NCI-H526 (cell line): ENCODE data around the gene NMNAT3.
"Not testable (repeated sequence)": the region's sequence is repeated elsewhere in the genome, so short reads cannot be mapped to it uniquely, and the experiment has no call there.

Experiments used
- DNase-seq, 2 experiments: peaks; one replicate each; lab custom pipeline; 2025; lab: John Stamatoyannopoulos, UW

NMNAT3 gene

GRCh38 chr3:139583651-139584050 lies 94.1 kb downstream of the NMNAT3 start:
- not testable (repeated sequence) for DNase-seq

- DNase-seq: no peak
Measured at GRCh38 chr3:139578783-139579182, 99.0 kb downstream of the NMNAT3 start.

GRCh38 chr3:139577909-139578308 lies 99.9 kb downstream of the NMNAT3 start:
- DNase-seq: no peak

DNA sequence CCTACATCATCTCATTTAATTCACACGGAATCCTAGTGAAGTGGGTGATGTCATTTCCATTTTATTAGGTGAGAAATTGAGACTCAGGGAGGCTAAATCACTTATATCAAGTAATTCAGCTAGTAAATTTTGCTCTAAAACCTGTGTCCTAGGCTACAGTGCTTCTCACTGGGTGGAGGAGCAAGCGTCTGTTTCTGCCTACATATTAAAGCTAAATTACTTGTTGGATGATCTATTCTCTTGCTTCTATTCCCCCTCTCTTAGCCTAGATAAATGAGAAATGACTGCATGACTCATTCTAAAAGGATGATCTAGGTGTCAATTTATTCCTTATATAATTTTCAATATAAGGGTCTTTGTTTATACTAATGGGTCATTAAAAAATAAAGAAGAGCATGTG lies 100.4 kb downstream of the NMNAT3 start:
- no peak for DNase-seq

- no peak for DNase-seq
Measured at GRCh38 chr3:139574026-139574947, 103.5 kb downstream of the NMNAT3 start.

- DNase-seq: no peak
Measured at GRCh38 chr3:139572847-139573672, 104.7 kb downstream of the NMNAT3 start.

DNA sequence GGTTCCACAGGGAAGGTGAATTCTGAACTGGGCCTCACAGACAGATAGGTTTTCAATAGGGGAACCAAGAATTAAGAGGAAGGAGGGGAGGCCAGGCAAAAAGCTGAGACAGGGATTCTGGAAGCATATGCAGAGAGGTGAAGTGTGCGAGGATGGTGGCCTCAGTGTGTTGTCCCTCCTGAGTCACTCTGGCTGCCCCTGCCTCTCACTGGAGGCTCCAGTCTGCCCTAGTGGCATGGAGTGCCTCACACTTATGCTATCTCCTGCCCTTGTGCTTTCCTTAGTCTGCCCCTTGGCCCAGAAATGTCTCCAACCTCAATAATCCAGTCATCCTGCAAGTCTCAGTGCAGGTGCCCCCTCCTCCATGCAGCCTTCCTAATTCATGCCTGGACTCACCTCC lies 106.1 kb downstream of the NMNAT3 start:
- no peak for DNase-seq

- peak; percentile 42 to 69 for DNase-seq
Measured at GRCh38 chr3:139564294-139564861, 113.4 kb downstream of the NMNAT3 start.

GRCh38 chr3:139561959-139562676 lies 115.7 kb downstream of the NMNAT3 start:
- DNase-seq: peak; percentile 43 to 83

DNA sequence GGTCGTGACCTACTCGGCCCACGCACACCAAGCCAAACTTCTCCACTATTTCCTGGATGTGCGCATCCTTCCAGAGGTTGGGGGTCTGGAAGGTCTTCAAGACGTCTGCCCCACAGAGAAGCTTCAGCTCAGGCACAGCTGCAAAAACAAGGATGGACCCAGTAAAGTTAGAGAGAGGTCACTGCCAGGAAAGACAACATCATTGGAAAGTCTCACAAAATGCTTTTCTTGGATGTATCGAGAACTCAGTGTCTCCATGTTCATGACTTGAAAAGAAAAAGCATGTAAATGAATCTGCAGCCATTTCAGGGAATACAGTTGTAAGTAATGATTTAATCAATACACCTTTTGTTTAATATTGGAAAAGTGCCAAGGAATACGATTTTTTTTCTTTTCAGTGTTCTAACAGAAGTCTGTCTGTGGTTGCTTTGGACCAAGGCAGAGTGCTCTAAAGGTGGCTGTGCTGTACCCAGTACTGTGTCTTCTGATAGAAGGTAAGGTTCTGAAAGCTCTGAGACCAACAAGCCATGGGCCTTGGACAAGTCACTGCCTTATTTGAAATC lies 116.4 kb downstream of the NMNAT3 start:
- DNase-seq: no peak

DNA sequence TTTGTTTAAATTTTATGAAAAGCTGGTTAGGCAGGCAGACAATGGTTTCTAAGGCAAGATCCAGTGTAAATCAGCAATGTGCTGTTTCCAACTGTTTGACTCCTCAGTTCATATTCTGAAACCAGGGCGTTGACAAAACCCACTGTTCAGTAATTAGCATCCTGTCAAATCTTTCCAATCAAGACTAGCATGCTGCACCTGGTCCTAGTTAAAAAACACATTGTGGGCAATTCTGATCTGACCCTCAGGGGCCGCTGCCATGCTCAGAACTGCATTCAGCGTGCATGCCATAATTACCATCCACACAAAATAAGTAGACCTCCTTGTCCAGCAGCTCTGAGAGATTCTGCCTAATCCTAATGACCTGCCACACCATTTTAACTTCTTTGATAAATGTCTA lies 117.4 kb downstream of the NMNAT3 start:
- no peak for DNase-seq

- peak; percentile 31 to 56 for DNase-seq
Measured at GRCh38 chr3:139559541-139559940, 118.2 kb downstream of the NMNAT3 start.

DNA sequence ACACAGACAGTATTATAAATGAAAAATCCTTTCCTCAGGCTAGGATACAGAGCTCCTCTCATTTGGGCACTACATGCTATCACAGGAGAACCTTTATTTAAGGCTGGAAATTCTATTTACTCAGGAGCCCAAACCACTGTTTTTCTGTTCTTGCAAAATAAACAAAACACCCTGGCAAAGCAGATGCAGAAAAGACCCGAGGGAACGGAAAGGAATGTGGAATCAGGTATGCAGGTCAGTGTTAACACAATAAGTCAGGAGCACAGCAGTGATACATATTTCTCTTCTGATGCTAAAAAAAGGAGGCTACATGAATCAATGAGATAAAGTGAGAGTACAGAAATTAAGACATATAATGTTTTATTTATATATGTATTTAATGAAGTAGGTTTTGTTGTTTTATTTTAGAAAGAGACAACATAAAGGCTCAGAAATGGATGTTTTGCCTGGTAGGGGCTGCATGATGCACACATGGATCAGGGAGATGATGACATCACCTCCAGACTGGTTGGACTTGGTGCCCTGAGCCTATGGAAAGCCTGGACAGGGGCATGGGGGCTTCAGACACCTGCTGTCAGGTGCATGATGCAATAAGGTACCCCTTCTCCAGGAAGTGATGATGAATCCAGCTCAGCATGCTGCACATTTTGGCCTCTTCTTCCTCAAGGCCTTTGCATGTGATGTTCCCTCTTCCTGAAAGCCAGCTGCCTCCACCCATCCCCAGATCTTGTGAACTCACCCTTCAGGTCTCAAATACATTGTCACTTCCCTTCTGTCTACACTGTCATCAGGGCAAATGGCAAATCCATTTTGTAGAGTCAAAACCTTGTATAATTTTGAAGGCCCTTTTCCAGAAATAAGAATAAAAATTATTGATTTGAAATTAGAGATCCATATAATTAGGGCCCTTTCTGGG lies 119.2 kb downstream of the NMNAT3 start:
- DNase-seq: no peak

- no peak for DNase-seq
Measured at GRCh38 chr3:139557041-139557440, 120.7 kb downstream of the NMNAT3 start.

GRCh38 chr3:139555249-139555648 lies 122.5 kb downstream of the NMNAT3 start:
- DNase-seq: no peak

DNA sequence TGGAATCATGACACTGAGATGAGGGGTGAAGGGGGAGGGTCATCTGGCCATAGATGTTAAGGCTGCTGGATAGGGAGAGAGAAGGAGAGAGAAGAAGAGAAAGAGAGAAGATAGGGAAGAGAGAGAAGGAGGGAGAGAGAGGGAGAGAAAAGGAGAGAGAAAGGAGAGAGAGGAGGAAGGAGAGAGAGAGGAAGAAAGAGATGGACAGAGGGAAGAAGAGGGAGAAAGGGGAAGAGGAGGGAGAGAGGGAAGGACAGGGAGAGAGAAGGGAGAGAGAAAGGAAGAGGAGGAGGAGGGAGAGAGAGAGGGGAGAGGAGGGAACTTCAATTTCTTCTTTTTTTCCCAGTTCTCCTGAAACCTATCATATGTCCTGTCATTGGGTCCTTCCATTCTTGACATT lies 123.1 kb downstream of the NMNAT3 start:
- DNase-seq: no peak

DNA sequence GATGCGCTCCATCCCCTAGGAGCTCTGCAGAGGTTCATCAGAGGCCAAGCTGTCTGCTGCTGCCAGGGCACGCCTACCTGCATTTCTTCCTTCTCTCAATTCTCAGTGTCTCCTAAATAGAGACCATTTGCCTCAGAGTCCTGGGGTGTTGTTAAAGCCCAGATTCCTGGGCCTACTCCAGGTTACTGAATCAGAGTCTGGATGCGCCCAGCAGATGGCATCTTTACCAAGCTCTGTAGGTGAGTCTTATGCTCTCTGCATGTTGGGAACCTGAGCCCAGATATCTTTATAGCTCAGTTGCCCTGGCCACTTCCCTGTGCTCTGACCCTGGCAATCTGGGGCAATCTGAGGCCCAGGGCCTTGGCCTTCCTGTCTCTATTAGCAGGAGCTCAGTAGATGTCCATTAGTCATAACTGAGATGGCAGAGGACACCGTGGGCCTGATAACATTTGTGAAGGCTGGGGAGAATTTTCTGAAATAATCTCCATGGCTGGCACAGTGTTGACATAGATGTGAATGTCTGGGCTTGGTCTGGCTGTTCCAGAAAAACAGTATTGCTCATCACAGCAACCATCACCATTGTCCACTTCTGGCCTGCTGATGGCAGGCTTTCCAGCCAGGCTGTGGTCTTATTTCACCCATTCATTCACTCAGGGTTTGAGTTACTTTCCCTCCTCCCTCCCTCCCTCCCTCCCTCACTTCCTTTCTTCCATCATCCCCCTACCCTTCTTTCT lies 125.0 kb downstream of the NMNAT3 start:
- DNase-seq: peak in 1 of 2 experiments; percentile 28

GRCh38 chr3:139548801-139549200 lies 129.0 kb downstream of the NMNAT3 start:
- DNase-seq: no peak

DNA sequence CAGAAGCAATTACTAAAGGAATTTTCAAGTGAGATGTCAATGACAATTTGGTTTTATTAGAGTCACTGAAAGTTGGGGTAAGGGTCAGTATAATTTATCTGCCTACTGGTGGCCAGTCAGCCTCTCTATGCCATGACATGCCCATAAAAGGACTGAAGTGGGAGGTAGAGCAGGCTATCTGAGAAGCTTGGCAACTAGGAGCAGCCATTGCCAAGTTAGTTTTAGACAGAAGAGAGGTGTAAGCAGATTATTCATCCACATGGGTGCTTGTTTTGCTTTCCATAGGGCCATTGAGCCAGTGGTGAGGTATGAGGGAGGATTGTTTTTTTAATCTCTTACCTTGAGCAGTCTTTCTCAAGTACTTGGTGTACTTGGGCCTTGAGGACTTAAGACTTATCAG lies 130.1 kb downstream of the NMNAT3 start:
- no peak for DNase-seq

DNA sequence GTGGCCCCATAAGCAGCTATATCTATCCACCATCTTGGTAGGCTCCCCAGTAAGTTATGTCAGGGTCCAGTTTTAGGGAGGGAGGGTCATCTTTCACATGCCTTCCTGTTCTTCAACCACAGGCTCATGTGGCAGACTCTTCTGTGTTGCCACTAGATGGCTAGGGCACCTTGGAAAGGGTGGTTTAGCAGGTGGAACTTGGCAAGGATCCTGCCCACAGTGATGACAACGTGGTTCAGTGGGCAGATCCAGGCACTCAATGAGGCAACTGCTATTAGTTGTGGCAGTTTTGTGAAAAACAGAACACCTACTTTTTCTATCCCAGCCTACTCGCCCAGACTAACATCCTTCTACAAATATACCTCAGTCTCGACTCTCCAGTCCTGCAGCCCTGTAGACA lies 131.0 kb downstream of the NMNAT3 start:
- DNase-seq: no peak
